Measurements from ENCODE around the gene ITGB8.

Gene ITGB8

DNA sequence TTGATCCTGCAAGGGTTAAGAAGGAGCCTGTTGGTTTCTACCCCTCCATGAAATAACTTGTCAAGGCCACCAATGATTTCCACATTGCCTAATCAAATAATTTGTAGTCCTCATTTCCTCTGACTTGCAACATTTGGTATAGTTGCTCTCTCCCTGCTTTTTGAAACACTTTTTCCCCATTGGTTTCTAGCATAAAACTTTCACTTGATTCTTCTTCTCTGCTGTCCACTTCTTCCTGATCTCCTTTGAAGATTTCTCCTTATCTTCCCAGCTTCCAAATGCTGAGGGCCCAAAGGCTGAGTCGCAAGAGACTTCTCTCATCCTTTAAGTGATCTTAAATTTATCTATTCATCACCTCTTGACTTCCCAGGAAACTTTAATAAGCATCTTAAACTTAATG is 134.2 kb downstream of the ITGB8 start:
- DNase-seq (ENCODE audit: low read depth in 2 of 2): no peak
